T-helper 2 cell treated with Interferon-gamma antibody and Interleukin-4, amounts not matched to agents 5 μg/mL and 100 μg/mL, for 36 hours (primary cell): ENCODE results near the gene NPTXR.

Experiments
- DNase-seq: peaks from one replicate; pipeline ENCODE4 v3.0.0; 2021; ENCODE audit warnings: low spot score
- H3K27ac Mint-ChIP-seq: one replicate; pipeline ENCODE4 v1.8.0; 2021; ENCODE audit warnings: mild to moderate bottlenecking, mixed read lengths
- H3K27me3 Mint-ChIP-seq: one replicate; pipeline ENCODE4 v1.8.0; 2021; ENCODE audit warnings: low read depth, mixed read lengths
- H3K36me3 Mint-ChIP-seq: one replicate; pipeline ENCODE4 v1.8.0; 2021; ENCODE audit warnings: low read depth, mixed read lengths
- H3K4me1 Mint-ChIP-seq: one replicate; pipeline ENCODE4 v1.8.0; 2021; ENCODE audit warnings: low read depth, mixed read lengths
- H3K4me3 Mint-ChIP-seq: one replicate; pipeline ENCODE4 v1.8.0; 2022; ENCODE audit warnings: mild to moderate bottlenecking, moderate library complexity, mixed read lengths
- H3K9me3 Mint-ChIP-seq: one replicate; pipeline ENCODE4 v1.8.0; 2021; ENCODE audit warnings: mixed read lengths

The NPTXR gene

DNA sequence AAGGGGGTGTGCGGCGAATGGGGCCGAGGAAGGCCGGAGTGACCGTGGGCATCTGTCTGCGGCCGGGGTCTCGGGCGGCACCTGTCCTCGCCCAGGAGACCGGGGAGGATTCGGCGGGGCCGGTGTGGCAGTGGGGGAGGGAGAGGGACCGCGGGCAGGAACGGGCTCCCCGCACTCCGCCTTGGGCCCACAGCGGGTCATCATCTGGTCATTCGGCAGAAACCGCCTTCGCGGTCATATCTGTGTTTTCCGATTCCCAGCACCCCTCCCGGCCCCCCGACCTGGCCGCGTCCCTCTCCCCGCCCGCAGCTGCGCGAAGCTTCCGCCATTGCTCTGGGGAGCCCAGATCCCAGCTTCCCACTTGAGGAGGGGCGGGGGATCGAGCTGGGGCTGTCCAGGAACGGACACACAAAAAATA lies 29.0 kb upstream of the NPTXR start:
- Mint-ChIP-seq H3K4me1 (peaks cover 38% of the 10 kb centered on the region), H3K36me3 (peaks cover 13% of the 10 kb centered on the region), H3K27ac (peak overlapping the region; percentile 52), H3K27me3 (peaks cover 33% of the 10 kb centered on the region), H3K9me3 (no peaks in the 10 kb centered on the region), H3K4me3 (peak overlapping the region; percentile 87)
- DNase-seq, result no peak

DNA sequence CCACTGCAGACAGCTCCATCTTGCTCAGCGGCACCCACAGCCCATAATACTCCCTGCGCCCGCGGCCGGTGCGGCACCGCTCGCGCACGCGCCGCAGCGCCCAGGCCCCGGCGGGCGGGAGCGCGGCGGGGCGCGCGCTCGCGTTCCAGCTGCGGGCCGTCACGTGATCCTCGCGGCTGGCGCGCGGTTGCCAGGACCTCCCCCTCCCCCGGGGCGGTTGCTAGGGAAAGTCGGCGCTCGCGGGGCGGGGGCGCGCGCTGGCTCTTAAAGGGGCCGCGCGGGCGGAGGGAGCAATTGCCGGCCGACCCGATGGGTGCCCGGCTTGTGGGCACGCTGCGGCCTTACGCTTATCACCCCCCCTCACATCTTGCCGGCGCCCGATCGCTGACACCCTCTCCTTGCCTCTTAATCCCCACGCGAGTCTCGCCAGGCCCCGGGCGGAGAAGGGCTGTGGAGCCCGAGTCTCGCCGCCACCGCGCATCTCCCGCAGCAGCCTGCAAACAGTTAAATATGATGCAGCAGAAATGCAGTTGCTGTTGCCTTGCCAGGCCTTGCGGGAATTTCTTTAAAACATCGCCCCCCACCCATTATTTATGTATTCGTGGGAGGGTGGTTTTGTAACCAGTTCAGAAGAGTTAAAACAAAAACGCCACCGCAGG lies 28.5 kb upstream of the NPTXR start, which contains the start of gene CBX6:
CBX6 (minus strand) TSS at position 45 of the 659 bp plus-strand sequence; CDS start at position 19, 26 bp downstream.
- H3K27me3 Mint-ChIP-seq, result peaks cover 33% of the 10 kb centered on the region
- peak within 1 kb of the TSS; percentile 91 for H3K4me3 Mint-ChIP-seq
- peaks cover 38% of the 10 kb centered on the region for H3K4me1 Mint-ChIP-seq
- peaks cover 15% of the 10 kb centered on the region for H3K36me3 Mint-ChIP-seq
- no peaks in the 10 kb centered on the region for H3K9me3 Mint-ChIP-seq
- peak; percentile 94 for DNase-seq
- H3K27ac Mint-ChIP-seq, result peak within 1 kb of the TSS; percentile 85

DNA sequence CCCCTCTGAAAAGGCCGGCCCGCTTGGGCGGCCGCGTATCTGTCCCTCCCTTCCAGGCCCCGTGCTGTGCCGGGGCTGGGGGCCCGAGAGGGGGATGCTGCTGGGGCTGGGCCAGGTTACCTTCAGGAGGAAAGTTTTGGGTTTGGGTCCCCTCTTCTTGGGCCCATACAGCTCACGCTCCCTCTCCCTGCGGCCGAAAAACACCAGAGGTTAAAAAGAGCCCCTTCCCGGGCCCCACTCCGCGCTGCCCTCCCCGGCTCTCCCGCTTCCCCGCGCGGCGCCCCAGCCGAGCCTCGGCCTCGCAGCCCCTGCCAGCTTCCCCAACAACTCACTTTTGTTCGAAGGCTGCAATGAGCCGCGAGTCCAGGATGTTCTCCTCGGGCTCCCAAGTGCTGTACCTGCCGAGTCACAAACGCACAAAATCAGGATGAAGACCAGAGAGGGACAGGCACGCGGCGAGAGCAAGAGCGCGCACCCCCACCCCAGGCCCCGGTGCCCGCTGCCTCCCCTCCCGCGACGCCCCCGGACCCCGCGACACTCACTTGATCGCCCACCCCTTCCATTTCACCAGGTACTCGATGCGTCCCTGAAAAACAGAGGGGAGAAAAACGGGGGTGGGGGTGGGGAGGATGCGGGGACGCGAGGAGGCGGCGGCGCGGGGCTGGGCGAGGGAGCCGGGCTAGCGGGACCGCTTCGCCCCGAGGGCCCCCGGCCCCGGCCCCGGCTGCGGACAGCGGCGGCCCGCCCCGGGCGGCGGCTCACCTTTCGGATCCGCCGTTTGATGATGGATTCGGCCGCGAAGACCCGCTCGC lies 27.7 kb upstream of the NPTXR start:
- H3K9me3 Mint-ChIP-seq, result no peaks in the 10 kb centered on the region
- peaks cover 15% of the 10 kb centered on the region for H3K36me3 Mint-ChIP-seq
- peak overlapping the region; percentile 85 for H3K27ac Mint-ChIP-seq
- peaks cover 38% of the 10 kb centered on the region for H3K4me1 Mint-ChIP-seq
- peak overlapping the region; percentile 91 for H3K4me3 Mint-ChIP-seq
- DNase-seq, result peak; percentile 32
- peaks cover 33% of the 10 kb centered on the region for H3K27me3 Mint-ChIP-seq

DNA sequence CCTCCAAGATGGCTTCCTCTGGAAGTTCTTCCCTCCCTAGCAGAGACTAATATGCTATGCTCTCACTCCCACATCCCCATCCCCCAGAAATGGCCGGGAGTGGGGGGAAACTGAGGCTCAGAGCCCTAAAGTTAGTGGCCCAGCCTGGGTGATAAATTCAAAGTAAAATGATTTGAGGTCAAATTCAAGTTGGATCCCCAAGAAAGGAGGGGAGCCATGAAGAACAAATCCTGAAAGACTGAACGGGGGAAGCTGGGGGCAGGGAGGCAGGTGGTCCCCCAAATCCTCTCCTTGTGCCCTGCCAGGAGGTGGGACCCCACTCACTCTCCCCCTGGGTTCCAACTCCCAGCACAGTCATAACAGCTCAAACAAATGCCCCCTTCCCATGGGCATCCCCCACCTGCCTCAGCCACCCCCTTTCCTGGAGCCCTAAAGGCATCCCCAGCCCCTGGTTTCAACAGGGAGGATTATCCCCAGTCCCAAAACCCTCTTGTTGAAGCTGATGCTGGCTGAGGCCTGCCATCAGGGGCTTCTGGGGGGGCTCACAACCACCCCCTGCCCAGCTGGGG lies 27.0 kb upstream of the NPTXR start:
- peak overlapping the region; percentile 91 for H3K4me3 Mint-ChIP-seq

DNA sequence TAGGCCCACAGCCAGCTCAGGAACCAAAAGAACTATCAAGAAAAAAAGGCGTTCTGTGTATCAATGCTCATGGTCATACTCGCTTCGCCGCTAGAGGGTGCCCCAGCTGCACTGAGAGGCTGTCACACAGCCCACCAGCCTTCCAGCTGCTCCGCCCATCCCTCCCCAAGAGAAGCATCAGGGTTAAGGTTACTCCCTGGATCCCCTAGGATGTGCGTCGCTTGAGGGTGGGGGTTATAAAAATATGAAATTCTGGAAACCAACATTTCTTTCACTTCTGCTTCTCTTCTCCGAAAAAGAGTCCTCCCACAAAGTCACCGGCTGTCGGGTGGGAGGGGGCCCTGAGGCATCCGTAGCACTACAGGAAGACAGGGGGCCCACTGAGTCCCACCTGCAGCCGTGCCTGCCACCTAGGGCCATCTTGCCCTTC lies 26.5 kb upstream of the NPTXR start:
- Mint-ChIP-seq H3K36me3 (peaks cover 17% of the 10 kb centered on the region), H3K4me1 (peaks cover 38% of the 10 kb centered on the region)
- DNase-seq, result peak; percentile 81

More for the DNA sequence above, 27.0 kb upstream of the NPTXR start:
- peaks cover 27% of the 10 kb centered on the region for H3K27me3 Mint-ChIP-seq
- H3K9me3 Mint-ChIP-seq, result no peaks in the 10 kb centered on the region
- peaks cover 15% of the 10 kb centered on the region for H3K36me3 Mint-ChIP-seq
- no peak for DNase-seq
- H3K4me1 Mint-ChIP-seq, result peaks cover 38% of the 10 kb centered on the region
- H3K27ac Mint-ChIP-seq, result peak overlapping the region; percentile 82

DNA sequence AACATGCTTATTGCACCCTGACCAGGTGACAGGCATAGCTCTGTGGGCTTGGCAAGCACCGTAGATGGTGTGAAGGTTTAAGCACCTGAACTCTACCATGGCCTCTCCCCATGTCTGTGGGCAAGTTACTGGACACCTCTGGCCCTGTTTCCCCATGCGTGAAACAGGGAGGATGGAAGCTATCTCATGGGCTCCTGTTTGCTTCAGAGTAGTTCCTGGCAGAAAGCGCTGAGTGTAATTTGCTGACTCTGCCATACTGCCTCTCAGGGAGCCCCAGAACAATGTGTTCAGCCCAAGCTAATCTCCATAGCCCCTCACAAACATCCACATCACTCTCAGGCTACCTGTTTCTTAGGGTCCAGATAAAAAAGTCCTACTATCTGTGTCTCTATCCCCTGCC lies 25.8 kb upstream of the NPTXR start:
- Mint-ChIP-seq H3K36me3 (peaks cover 17% of the 10 kb centered on the region), H3K27me3 (peaks cover 19% of the 10 kb centered on the region), H3K4me1 (peaks cover 37% of the 10 kb centered on the region), H3K9me3 (no peaks in the 10 kb centered on the region), H3K4me3 (peak overlapping the region; percentile 91), H3K27ac (peak overlapping the region; percentile 82)
- DNase-seq, result no peak

More for the DNA sequence above, 26.5 kb upstream of the NPTXR start:
- peak overlapping the region; percentile 91 for H3K4me3 Mint-ChIP-seq
- H3K27me3 Mint-ChIP-seq, result peaks cover 26% of the 10 kb centered on the region
- H3K9me3 Mint-ChIP-seq, result no peaks in the 10 kb centered on the region
- H3K27ac Mint-ChIP-seq, result peak overlapping the region; percentile 82

DNA sequence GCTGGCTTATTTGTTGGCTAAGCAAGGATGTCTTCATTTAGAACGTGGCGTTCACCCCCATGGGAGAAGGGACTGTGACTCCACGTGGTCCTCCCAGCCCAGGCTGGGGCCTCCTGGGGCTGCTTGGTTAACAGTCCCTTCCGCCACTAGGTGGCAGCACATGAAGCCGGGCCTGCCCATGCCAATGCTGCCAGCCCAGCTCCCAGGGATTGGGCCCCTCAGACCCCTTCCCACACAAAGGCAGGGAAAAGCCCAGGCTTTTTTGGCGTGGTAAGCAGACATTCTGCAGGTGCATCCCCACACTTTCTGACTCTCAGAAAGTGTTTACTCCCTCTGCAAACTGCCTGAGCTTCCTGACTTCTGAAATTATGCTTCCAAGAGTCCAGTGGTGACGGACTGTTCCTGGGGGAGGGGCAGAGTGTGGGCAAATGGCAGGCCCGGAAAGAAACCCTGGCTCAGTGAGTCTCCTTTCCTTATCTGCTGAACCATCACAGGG lies 25.1 kb upstream of the NPTXR start:
- peaks cover 17% of the 10 kb centered on the region for H3K36me3 Mint-ChIP-seq
- no peak overlapping the region for H3K27ac Mint-ChIP-seq
- H3K27me3 Mint-ChIP-seq, result peaks cover 12% of the 10 kb centered on the region
- H3K4me3 Mint-ChIP-seq, result no peak overlapping the region
- no peaks in the 10 kb centered on the region for H3K9me3 Mint-ChIP-seq
- H3K4me1 Mint-ChIP-seq, result peaks cover 32% of the 10 kb centered on the region
- DNase-seq, result peak; percentile 76

DNA sequence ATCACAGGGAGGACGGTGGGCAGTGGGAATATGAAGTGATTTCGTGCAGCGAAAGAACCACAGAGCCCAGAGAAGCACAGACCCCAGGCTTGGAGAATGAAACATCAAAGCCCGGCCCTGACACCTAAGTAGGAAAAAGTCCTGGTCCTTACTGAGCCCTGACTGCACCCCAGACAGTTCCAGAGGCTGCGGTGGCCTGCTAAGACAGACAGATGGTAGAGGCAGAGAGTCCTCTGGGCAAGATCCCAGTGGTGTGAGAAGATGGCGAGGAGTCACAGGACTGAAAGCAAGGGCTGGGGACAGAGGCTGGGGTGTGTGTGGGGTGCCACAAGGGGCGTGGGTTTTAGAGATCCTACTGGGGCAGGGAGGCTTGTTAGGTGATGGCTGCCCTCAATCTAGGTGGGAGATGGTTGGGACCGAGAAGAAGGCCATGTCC lies 24.5 kb upstream of the NPTXR start:
- Mint-ChIP-seq H3K27me3 (peaks cover 6% of the 10 kb centered on the region), H3K36me3 (peaks cover 16% of the 10 kb centered on the region), H3K27ac (no peak overlapping the region), H3K4me1 (peaks cover 26% of the 10 kb centered on the region), H3K9me3 (no peaks in the 10 kb centered on the region), H3K4me3 (no peak overlapping the region)
- no peak for DNase-seq

DNA sequence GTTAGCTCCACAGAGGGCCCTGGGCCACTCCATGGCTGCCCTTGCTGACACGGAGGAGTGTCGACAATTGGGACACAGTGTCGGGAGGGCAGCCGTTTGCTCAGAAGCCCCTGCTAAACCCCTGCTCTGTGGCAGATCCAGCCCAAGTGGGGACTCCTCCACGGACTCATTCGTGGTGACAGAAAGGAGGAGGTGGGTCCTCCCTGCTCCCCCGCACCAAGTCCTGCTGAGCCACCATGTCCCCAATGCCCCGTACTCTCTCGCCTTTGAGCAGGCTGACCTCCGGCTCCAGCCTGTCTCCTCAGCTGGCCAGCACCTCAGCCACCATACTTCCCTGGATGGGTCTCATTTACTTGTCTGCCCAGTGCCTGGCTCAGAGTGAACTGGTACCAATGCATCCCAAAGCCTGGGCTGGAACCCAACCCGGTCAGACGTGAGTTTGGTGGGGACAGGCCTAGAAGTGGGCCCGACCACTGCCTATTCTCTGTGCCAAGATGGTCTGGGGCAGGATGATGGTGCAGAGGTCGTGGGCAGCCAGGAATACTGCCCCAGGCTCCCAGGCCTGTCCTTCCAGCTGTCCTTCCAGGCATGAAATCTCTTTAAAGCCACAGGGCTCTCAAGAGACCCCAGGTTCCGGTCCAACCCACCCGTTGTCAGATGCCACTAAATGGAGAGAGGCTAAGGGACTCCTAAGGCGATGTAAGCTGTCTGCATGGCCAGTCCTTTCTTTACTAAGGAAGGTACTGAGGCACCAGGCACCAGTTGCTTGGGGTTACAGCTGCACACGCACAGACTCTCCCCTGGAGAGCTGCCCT lies 23.9 kb upstream of the NPTXR start:
- peaks cover 16% of the 10 kb centered on the region for H3K36me3 Mint-ChIP-seq
- peaks cover 24% of the 10 kb centered on the region for H3K4me1 Mint-ChIP-seq
- no peak for DNase-seq
- peaks cover 4% of the 10 kb centered on the region for H3K27me3 Mint-ChIP-seq
- H3K4me3 Mint-ChIP-seq, result no peak overlapping the region
- H3K9me3 Mint-ChIP-seq, result no peaks in the 10 kb centered on the region
- H3K27ac Mint-ChIP-seq, result no peak overlapping the region

DNA sequence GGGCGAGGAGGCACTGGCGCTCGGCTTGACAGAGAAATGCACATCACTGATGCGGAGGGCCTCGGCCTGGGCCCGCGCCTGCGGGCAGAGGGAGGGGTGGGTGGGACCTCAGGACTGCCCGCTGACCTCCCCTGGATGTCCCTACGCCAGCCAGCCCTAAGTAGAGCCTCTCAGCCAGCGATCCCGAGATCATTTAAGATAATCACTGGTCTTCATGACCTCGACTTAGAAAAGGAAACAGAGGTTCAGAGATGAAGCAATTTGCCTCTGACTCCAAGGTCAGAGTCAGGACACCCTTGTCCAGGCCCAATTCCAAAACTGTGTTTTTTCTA lies 23.3 kb upstream of the NPTXR start:
- H3K4me1 Mint-ChIP-seq, result peaks cover 22% of the 10 kb centered on the region
- peaks cover 16% of the 10 kb centered on the region for H3K36me3 Mint-ChIP-seq

DNA sequence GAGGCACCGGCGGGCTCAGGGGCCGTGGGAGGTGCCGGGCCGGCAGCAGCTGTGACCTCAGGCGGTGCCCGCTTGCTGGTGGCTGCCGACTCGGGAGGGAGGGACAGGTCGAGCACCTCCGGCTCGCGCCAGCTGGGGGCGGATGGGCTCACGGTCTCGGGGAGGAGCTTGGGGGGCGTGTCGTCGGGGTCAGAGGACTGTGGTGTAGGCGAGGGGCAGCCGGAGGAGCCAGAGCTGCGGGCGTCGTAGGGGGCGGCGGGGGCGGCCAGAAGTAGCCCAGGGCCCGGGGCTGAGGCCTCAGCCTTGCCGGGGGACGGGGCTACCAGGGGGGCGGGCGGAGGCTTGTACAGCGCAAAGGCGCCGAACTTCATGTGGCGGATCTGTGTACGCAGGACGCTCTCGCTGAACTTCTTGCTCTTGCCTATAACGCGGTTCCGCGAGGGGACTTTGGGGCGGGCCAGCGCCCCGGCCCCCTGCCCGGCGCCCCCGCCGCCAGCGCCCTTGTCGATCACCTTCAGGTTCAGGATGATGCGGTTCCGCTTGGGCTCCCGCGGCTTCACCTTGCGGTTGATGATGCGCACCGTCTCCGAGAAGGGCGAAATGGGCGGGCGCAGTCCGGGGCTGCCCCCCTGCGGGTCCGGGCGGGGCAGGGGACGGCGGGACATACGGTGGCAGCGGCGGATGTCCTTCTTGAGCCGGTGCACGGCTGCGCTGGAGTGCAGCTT lies 22.7 kb upstream of the NPTXR start:
- Mint-ChIP-seq H3K27me3 (no peaks in the 10 kb centered on the region), H3K4me1 (peaks cover 22% of the 10 kb centered on the region), H3K9me3 (no peaks in the 10 kb centered on the region), H3K36me3 (peaks cover 16% of the 10 kb centered on the region), H3K4me3 (no peak overlapping the region), H3K27ac (no peak overlapping the region)
- DNase-seq, result no peak

More for the DNA sequence above, 23.3 kb upstream of the NPTXR start:
- Mint-ChIP-seq H3K27me3 (no peaks in the 10 kb centered on the region), H3K27ac (no peak overlapping the region), H3K9me3 (no peaks in the 10 kb centered on the region), H3K4me3 (no peak overlapping the region)
- DNase-seq, result no peak

DNA sequence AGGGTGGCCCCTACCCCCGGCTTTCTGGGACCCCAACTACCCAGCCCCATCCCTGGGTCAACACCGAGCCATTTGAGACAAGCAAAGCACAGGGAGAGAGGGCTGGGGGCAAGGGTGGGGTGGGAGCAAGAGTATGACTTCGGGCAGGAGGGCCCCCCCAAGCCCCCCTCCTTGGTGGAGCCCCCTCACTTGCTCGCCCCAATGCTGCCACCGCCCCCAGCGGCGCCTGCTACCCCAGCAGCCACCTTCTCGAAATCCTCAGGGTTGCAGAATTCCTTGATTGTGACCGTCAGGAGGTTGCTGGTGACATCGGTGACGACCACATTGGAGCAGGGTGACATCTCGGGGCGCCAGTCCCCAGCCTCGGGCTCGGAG lies 22.2 kb upstream of the NPTXR start:
- no peak for DNase-seq
- Mint-ChIP-seq H3K27me3 (no peaks in the 10 kb centered on the region), H3K4me1 (peaks cover 21% of the 10 kb centered on the region), H3K9me3 (no peaks in the 10 kb centered on the region), H3K27ac (no peak overlapping the region), H3K4me3 (no peak overlapping the region), H3K36me3 (peaks cover 16% of the 10 kb centered on the region)
